Stimulated activated CD8-positive, alpha-beta memory T cell treated with anti-CD3 and anti-CD28 coated beads, Interleukin-15, amount 100 ng/mL, for 24 hours (primary cell): ENCODE measurements around the gene C5orf15.

Source experiments
- DNase-seq: peaks from one replicate; pipeline ENCODE4 v3.0.0-alpha.2; 2020; ENCODE audit warnings: low read depth

Gene C5orf15

DNA sequence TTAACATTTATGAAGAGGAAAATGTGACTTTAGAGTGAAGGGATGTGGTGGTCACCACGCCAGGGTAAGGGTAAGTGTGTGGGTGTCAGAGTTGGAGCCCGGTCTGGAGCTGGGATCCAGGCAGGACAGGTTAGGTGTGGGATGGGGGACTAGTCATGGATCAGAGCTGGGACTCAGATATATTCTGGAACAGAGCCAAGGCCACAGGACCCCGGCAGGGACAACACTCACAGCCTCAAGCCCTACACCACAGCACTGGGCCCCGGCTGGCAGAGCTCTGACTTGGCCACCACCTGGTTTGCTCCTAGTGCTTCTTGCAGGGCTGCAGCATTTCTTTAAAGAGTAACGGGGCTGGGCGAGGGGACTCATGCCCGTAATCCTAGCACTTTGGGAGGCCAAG is 47.4 kb downstream of the C5orf15 start:
- DNase-seq: no peak

DNA sequence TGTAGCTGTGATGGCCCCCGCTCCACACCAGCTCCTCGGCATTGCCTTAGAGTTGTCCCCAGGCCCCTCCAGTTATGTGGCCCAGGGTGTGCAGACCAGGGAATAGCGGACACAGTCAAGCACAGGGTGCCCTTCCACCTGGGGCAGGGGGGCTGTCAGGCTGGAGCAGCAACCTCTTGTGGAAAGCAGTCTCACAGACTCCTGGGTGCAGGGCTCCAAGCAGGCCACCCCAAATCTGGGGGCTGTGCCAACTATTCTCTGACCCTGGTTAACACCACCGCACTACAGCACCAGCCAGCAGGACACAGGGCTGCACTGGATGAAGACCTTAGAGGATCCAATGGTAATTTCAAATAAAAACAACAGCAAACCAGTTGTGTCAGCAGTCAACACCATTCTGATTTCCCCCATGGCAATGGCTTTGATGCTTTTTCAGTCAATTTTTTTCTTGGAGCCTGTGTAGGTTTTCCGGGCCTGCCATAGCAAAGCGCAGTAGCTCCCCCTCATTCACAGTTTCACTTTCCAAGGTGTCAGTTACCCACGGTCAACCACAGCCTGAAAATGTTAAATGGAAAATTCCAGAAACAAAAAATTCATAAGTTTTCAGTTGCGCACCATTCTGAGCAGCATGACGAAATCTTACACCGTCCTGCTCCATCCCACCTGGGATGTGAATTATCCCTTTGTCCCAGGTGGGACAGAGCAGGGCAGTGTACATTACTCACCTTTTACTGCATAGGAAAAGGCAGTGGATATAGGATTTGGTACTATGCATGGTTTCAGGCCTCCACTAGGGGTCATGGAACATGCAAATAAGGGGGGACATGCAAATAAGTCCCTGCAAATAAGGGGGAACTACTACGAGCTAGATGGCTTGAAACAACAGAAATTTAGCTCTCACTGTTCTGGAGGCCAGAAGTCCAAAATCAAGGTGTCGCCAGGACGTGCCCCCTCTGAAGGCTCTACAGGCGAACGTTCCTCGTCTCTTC is 49.0 kb downstream of the C5orf15 start:
- DNase-seq: no peak

- no peak for DNase-seq
Observed at GRCh38 chr5:133918731-133919130, 49.7 kb downstream of the C5orf15 start.

GRCh38 chr5:133918316-133918715 is 50.1 kb downstream of the C5orf15 start:
- no peak for DNase-seq

DNA sequence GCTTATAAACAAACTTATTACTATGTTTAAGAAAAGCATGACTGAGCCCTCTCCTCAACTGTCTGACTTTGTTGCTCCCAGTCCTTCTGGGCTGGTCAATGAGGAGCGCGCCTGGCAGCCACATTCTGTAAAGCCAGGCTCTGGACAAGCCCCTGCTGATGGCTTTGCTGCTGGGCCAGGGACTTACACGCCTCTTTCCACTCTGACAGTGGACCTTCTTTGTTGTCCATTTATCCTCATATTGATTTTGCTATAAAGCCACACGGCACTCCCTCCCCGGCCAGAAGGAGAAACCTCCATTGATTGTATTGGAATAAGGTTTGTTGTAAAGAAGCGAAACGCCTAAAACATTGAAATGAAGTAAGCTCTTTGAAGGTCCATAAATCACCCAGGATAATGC is 50.6 kb downstream of the C5orf15 start:
- no peak for DNase-seq

- DNase-seq: no peak
Observed at GRCh38 chr5:133916914-133917313, 51.5 kb downstream of the C5orf15 start.

DNA sequence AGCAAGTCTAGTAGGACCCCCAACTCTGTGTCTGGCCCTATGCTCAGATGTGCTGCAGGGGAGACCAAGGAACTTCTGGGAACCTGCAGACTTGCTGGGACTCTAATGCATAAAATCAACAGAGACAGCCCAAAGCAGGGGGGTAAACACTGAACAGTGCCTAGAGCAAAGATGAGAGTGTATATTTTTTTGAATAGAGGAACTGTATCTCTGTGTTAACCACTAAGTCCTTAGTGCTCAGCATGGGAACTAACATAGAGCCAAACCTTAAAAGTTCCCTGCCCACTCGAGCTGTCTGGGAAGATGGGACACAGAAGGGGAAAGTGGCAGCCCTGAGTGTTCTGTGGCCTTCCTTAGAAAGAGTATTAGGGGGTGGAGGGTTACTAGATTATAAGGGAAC is 51.9 kb downstream of the C5orf15 start:
- no peak for DNase-seq

DNA sequence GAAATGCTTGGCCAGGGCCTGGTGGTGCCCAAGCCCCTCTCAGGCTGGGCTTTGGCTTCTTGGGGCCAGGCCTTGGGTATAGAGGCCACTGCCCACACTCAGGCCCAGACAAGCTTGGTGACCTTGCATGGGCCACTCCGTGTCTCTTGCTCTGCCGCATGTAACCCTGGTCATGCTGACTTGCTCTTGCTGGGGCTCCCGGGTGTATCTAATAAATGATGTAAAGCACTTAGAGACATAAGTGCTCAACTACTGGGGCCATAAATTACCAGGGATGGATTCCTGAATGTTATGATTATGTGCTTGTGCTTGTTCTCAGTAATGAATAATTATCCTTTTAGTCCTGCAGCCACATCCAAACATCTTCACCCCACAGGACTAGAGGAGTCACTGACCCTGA is 54.0 kb downstream of the C5orf15 start:
- no peak for DNase-seq

DNA sequence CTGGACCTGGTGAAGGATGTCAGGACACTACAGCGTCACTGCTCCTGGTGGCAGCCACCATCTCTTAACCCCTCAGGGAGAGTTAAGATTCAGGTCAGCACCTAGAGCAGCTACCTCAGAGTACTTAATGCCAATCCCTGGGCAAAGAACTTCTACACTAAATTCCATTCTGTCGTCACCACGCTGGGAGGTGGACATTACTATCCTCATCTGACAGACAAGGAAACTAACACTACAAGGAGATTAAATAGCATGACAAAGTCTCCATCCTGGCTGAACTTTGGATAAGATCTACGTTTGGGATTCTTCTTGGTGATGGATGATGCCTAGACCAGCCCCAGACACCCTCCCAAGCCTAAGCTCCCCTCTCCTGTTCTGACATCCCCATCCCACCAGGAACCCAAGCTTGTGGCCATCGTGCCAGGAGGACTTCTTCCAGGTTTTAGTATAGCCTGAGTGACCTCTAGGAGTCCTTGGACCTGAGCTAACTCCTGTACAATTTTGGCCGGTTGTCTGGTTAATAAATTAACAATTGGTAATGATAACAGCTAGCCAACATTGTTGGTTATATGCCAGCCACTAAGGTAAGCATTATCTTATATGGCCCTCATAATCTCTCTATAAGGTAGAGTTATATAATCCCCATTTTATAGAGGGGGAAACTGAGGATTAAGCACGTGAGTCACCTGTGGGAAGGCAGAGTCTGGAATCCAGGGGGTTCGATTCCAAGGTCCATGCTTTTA is 54.8 kb downstream of the C5orf15 start:
- DNase-seq: no peak

DNA sequence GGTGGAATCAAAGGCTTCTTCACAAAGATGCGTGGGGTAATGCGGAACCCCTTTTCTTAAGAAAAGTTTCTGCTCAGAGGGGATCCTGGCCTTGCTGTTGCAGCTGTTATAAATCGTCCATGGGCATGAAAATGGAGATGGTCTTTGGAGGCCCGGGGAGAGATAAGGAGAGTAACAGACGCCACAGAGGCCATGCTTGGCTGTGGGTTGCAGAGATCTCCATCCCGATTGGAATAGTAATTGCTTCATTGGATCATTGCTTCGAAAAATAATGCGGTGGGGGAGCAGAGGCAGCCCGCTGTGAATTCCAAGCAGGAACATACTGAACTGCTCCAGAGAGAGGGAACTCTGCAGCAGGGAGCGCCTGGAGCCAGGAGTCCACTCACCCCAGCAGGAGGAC is 55.5 kb downstream of the C5orf15 start:
- DNase-seq: no peak

GRCh38 chr5:133910571-133910970 is 57.9 kb downstream of the C5orf15 start:
- no peak for DNase-seq

DNA sequence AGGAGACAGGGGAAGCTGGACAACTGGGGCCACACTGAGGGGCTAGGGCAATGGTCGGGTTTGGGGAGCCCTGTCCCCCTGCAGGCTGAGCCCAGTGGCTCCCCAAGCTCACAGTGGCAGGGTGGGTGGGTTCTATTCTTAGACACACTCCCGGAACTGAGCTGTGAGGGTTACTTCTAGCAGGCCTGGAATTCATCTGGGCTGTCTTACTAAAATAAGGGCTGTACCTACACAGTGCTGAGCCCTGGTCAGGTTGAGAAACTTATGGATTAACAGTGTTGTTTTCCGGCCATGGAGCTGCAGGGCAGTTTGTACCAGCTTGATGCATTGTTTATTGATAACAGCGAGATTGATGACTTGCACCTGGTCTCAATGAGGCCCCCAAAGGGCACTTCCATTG is 58.8 kb downstream of the C5orf15 start:
- DNase-seq: no peak

DNA sequence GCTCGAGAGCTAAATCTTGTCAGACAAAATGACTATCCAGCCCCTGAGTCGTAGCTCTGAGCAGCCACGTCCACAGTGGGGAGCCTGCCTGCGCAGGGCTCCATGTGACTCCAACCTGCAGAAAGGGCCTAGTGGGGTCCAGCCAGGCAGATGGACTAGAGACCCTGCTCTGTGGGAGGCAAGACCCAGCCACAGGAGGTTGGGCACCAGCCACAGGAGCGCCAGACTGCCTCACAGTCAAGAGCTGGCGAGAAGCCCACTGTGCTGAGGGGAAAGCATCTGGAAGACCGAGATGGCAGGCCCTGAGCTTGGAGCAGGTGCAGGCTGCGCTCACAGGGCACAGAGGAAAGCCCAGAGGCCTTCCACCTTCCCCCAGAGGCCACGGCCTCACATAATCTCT is 61.4 kb downstream of the C5orf15 start:
- DNase-seq: no peak

GRCh38 chr5:133906303-133906702 is 62.1 kb downstream of the C5orf15 start:
- DNase-seq: no peak
